Stimulated activated CD4-positive, alpha-beta T cell treated with anti-CD3 and anti-CD28 coated beads, Interleukin-12 subunit alpha, Interleukin-12 subunit beta, amount 100 ng/mL, for 24 hours (primary cell): ENCODE measurements around the gene CDH8.

Experiments used
- DNase-seq, 2 experiments: peaks; one replicate each; pipeline ENCODE4 v3.0.0-alpha.2; 2020; ENCODE audit warnings: low read depth in 2 of 2

The CDH8 gene

GRCh38 chr16:61644736-61645135, 391.5 kb downstream of the CDH8 start:
- no peak for DNase-seq

- DNase-seq = no peak
These were observed 418.9 kb downstream of the CDH8 start for GRCh38 chr16:61617219-61617783.

- DNase-seq = no peak
These were observed 420.1 kb downstream of the CDH8 start for GRCh38 chr16:61616088-61616487.

GRCh38 chr16:61611847-61612491, 424.3 kb downstream of the CDH8 start:
- DNase-seq = no peak

- DNase-seq = no peak
These were observed 429.7 kb downstream of the CDH8 start for GRCh38 chr16:61606581-61606980.
